NCI-H2227 treated with DMSO at 0.1 percent for 48 hours (cell line): ENCODE results near the gene PRICKLE3.

Experiments used
- DNase-seq: peaks from one replicate; lab custom pipeline; 2025; lab: John Stamatoyannopoulos, UW

Gene PRICKLE3, protein sequence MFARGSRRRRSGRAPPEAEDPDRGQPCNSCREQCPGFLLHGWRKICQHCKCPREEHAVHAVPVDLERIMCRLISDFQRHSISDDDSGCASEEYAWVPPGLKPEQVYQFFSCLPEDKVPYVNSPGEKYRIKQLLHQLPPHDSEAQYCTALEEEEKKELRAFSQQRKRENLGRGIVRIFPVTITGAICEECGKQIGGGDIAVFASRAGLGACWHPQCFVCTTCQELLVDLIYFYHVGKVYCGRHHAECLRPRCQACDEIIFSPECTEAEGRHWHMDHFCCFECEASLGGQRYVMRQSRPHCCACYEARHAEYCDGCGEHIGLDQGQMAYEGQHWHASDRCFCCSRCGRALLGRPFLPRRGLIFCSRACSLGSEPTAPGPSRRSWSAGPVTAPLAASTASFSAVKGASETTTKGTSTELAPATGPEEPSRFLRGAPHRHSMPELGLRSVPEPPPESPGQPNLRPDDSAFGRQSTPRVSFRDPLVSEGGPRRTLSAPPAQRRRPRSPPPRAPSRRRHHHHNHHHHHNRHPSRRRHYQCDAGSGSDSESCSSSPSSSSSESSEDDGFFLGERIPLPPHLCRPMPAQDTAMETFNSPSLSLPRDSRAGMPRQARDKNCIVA

GRCh38 chrX:49186125-49187027 lies at the start of gene PRICKLE3:
TSS of gene PRICKLE3 (minus strand) at chrX:49186373. CDS start at chrX:49186297, 76 bp downstream.
- DNase-seq: no peak

DNA sequence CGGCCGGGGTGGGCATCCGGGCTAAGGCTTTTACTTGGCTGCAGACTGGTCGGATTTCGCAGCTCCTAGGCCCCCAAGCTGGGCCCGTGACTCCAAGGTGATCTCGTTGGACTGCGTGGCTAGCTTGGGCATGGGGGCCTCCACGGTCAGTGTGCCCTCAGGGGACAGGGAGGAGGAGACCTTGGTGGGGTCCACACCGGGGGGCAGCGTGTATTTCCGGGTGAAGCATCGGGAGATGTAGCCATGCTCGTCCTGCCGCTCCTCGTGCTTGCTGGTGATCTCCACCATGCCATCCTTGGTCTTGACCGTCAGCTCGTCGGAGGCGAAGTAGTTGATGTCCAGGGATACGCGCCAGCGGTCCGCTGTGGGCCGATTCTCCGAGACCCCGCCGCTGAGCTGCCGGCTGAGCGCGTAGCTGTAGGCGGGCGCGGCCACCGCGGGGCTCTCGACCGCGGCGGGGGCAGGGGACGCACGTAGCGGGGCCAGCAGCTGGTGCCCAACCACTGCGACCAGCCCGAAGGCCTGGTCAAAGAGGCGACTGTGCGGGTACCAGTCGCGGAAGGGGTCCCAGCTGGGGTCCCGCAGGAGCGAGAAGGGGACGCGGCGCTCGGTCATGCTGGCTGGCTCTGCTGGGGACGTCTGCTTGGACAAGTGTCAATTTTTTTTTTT lies 47.8 kb upstream of the PRICKLE3 start:
- DNase-seq: no peak

DNA sequence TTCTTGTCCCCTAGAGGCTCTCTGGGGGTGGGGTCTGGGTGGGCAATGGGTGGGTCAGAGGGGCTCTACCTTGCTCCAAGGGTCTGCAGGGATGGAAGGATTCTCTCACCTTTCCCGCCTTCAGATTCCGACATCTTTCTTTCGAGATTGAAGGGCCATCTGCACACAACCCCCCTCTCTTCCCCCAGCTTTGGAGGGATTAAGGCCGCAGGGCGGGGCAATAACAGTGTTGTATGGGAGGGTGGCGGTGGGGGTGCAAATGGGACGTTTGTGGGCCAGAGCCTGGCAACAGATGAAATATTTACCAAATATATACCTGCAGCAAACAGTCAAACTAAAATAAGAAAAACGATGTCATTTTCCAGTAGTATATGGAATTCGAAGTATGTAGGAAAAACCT lies 47.0 kb upstream of the PRICKLE3 start, which contains the start of gene CACNA1F:
Gene CACNA1F (minus strand): TSS at position 165 of the 400 bp plus-strand sequence. CDS start 31 bp downstream, at position 134.
- no peak for DNase-seq

DNA sequence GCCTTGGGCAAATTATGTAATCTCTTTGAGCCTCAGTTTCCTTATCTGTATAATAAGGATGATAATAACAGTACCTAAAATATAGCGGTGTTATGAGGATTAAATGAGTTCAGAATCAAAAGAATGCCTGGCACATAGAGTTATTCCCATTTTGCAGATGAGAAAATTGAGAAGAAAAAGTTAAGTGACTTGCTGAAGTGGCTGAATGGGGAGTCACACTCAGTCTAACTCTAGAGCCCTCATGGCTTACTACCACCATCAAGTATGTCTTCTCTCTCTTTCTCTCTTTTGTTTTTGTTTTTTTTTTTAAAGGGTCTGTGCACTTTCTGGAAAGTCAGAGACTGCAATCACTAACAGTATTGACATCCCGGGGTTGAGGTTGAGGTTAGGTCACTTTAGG lies 46.4 kb upstream of the PRICKLE3 start:
- DNase-seq: no peak

- DNase-seq: no peak
Observed at GRCh38 chrX:49231333-49232000, 45.3 kb upstream of the PRICKLE3 start.

GRCh38 chrX:49230500-49231232 lies 44.5 kb upstream of the PRICKLE3 start:
- DNase-seq: no peak

GRCh38 chrX:49228185-49228584 lies 42.0 kb upstream of the PRICKLE3 start:
- no peak for DNase-seq

- DNase-seq: no peak
Observed at GRCh38 chrX:49227726-49228125, 41.6 kb upstream of the PRICKLE3 start.

DNA sequence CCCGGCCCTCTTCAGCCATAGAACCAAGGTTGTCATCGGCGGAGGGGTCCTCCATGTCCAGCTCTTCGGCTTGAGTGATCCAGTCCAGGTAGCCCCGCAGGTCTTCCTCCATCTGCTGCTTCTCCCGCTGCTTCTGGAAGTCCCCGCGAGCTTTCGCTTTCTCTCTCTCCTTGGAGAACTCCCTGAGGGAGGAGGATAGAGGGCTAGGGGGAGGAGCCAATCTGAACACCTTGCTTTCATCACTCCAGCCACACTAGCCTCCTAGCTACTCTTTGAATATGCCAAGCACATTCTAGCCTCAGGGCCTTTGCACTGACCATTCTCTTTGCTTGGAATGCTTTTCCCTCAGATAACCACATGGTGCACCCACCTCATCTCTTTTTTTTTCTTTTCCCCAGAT lies 40.8 kb upstream of the PRICKLE3 start:
- DNase-seq: no peak

GRCh38 chrX:49225858-49226257 lies 39.7 kb upstream of the PRICKLE3 start:
- DNase-seq: no peak

- no peak for DNase-seq
Observed at GRCh38 chrX:49221868-49222267, 35.7 kb upstream of the PRICKLE3 start.

- no peak for DNase-seq
Observed at GRCh38 chrX:49220100-49220499, 33.9 kb upstream of the PRICKLE3 start.

DNA sequence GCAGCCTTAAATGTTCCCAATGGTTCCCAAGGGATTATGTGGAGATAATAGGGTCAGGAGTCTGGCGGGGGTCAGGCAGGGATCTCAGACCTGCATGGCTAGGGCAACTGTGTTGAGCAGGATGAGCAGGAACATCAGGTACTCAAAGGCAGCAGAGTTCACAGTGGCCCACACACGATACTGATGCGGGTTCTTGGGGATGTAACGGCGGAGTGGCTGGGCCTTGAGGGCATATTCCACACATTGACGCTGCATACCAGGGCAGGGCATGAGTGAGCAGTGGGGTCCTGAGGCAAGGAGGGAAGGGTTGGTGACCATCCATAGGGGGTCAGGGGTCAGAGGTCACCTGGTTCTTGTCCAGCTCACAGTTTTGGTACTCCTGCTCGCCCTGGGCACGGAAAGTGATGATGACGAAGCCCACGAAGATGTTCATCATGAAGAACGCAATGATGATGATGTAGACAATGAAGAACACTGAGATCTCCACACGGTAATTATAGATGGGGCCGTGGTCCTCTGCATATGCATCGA lies 28.9 kb upstream of the PRICKLE3 start:
- no peak for DNase-seq

GRCh38 chrX:49214416-49214815 lies 28.2 kb upstream of the PRICKLE3 start:
- DNase-seq: no peak

- no peak for DNase-seq
Observed at GRCh38 chrX:49212861-49213260, 26.7 kb upstream of the PRICKLE3 start.

DNA sequence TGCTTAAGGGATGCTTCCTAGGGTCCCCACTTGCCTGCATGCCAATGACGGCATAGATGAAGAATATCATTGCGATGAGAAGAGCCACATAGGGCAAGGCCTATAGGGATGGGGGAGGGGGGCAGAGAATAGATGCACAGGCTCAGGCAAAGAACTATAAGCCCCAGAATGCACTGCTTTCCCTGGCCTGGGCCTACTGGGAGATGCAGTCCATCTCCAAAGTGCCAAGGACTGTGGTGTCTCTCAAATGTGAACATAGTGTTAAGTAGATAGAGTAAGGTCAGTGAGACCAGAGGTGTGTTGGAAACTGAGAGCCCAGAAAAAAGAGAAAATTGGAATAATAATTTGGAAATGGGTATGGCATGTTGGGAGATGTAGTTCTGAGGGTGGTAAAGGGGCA lies 26.0 kb upstream of the PRICKLE3 start:
- no peak for DNase-seq

- DNase-seq: no peak
Observed at GRCh38 chrX:49211074-49211473, 24.9 kb upstream of the PRICKLE3 start.

- DNase-seq: no peak
Observed at GRCh38 chrX:49210406-49210805, 24.2 kb upstream of the PRICKLE3 start.

DNA sequence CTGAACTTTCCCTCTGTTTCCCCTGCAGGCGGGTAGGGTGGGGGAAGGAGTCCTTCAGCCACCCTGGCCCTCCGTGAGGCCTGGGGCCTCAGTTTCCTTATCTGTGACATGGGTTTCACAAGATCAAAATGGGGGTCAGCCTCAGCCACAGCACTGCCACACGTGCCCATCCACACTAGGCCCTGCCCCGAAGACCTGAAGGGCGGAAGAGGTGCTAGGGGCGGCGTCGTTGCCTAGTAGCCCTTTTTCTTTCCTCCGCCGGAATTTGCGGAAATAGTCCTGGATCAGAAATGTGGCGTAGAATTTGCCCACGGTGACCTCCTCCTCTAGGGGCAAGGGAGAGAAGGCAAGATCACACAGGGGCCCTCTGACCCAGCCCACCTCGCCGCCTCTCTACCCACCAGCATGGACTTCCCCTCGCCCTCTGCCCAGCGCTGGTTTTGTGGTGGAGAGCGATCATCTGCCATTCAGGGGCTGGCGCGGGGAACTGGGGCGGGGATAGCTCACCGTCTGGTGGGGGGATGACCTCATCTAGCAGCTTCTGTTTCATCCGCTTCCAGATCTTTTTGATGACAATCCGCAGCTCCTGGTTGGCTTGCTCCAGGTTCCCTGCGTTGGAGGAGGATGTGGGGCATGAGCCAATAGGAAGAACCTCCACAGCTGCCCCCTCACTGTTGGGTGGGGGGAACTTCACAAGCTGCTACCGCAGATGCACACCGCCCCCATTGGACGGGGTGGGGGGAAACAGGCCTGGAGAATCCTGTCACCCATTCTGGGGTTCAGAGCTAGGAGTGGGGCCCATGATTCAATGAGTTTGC lies 23.5 kb upstream of the PRICKLE3 start:
- DNase-seq: no peak
